HG03159 (cell line): Measurements from ENCODE around the gene SLC25A30.
"Not testable (repeated sequence)": the region's sequence is repeated elsewhere in the genome, so short reads cannot be mapped to it uniquely, and the experiment has no call there.

ENCODE experiments used
- ATAC-seq: cut with Tn5 transposase; IDR thresholded peaks from one replicate; pipeline ENCODE4 v1.9.1; 2021; ENCODE audit warnings: mild to moderate bottlenecking, moderate library complexity; ENCODE audit not compliant: unreplicated experiment

The SLC25A30 gene

GRCh38 chr13:45393941-45394570 lies 24.1 kb downstream of the SLC25A30 start:
- ATAC-seq = no peak

GRCh38 chr13:45392811-45393210 lies 25.4 kb downstream of the SLC25A30 start:
- ATAC-seq = no peak

GRCh38 chr13:45391926-45392325 lies 26.2 kb downstream of the SLC25A30 start:
- ATAC-seq = no peak

GRCh38 chr13:45391128-45391527 lies 27.0 kb downstream of the SLC25A30 start:
- ATAC-seq = not testable (repeated sequence)

GRCh38 chr13:45390348-45390747 lies 27.8 kb downstream of the SLC25A30 start:
- not testable (repeated sequence) for ATAC-seq

GRCh38 chr13:45388664-45389063 lies 29.5 kb downstream of the SLC25A30 start:
- no peak for ATAC-seq

- not testable (repeated sequence) for ATAC-seq
Observed at GRCh38 chr13:45386892-45387575, 31.1 kb downstream of the SLC25A30 start.

- no peak for ATAC-seq
Observed at GRCh38 chr13:45385907-45386553, 32.1 kb downstream of the SLC25A30 start.

- no peak for ATAC-seq
Observed at GRCh38 chr13:45385320-45385719, 32.9 kb downstream of the SLC25A30 start.

- ATAC-seq = no peak
Observed at GRCh38 chr13:45384474-45385174, 33.5 kb downstream of the SLC25A30 start.

GRCh38 chr13:45382739-45383138 lies 35.4 kb downstream of the SLC25A30 start:
- ATAC-seq = not testable (repeated sequence)

GRCh38 chr13:45381196-45381595 lies 37.0 kb downstream of the SLC25A30 start:
- no peak for ATAC-seq

- ATAC-seq = not testable (repeated sequence)
Observed at GRCh38 chr13:45380708-45381107, 37.5 kb downstream of the SLC25A30 start.

GRCh38 chr13:45379516-45379915 lies 38.7 kb downstream of the SLC25A30 start:
- ATAC-seq = not testable (repeated sequence)

- ATAC-seq = not testable (repeated sequence)
Observed at GRCh38 chr13:45378786-45379185, 39.4 kb downstream of the SLC25A30 start.

- ATAC-seq = not testable (repeated sequence)
Observed at GRCh38 chr13:45377314-45377713, 40.9 kb downstream of the SLC25A30 start.

- not testable (repeated sequence) for ATAC-seq
Observed at GRCh38 chr13:45376651-45377050, 41.5 kb downstream of the SLC25A30 start.

GRCh38 chr13:45374917-45375316 lies 43.3 kb downstream of the SLC25A30 start:
- no peak for ATAC-seq

- no peak for ATAC-seq
Observed at GRCh38 chr13:45373162-45373547, 45.0 kb downstream of the SLC25A30 start.

- no peak for ATAC-seq
Observed at GRCh38 chr13:45372189-45373161, 45.7 kb downstream of the SLC25A30 start.
